Measurements from ENCODE around the gene TNS1.

DNA sequence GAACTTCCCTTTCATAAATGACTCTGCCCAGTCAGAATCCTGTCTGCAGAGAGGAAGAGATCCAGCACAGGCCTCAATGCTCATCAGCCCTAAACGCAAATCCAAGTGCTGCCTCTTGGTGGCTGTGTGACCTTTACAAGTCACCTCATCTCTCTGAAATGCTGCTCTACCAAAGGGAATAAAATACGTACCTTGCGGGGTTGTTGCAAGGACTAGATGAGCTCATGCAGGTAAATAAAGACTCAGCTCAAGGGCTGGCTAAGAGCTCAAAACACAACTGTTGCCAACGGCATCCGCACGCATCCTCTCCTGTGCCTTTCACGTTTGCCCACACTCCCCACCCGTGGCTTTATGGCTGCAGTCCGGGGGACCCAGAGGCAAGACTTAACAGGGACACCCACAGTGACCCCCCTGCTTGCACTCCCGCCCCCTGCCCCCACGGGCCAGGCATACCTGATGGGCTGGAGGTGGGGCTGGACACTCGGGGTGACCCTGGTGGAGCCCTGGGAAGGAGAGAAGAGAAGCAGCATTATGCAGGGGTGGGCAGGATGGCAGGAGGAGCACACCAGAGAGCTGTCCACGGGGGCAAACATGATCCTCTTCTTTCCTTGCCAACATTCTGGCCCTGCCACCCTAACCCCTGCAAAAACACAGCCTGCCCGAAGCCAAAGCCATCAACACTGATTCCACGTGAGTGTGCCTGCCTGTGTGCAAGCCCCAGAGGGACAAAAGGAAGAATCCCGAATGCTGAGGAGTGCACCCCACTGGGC is 102.6 kb downstream of the TNS1 start:
- TF ChIP-seq, protein P1, sequence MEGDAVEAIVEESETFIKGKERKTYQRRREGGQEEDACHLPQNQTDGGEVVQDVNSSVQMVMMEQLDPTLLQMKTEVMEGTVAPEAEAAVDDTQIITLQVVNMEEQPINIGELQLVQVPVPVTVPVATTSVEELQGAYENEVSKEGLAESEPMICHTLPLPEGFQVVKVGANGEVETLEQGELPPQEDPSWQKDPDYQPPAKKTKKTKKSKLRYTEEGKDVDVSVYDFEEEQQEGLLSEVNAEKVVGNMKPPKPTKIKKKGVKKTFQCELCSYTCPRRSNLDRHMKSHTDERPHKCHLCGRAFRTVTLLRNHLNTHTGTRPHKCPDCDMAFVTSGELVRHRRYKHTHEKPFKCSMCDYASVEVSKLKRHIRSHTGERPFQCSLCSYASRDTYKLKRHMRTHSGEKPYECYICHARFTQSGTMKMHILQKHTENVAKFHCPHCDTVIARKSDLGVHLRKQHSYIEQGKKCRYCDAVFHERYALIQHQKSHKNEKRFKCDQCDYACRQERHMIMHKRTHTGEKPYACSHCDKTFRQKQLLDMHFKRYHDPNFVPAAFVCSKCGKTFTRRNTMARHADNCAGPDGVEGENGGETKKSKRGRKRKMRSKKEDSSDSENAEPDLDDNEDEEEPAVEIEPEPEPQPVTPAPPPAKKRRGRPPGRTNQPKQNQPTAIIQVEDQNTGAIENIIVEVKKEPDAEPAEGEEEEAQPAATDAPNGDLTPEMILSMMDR (IDR thresholded peaks at IDR 0.05), result no peak
- no peak for TF ChIP-seq POLR2A (IDR thresholded peaks at IDR 0.05)

Measured in tibial nerve (tissue), 3 donors.